Astrocyte (in vitro differentiated cells and primary cell): ENCODE measurements around the gene ARPC5. TPM values are rescaled to one million over a fixed set of nuclear protein-coding genes. Genes with fewer than 3 reads are reported as not detected.

Experiments used
- DNase-seq: peaks from one replicate; pipeline ENCODE4 v3.0.0-alpha.2; 2010; ENCODE audit warnings: low read depth
- FAIRE-seq: peaks from 2 replicates; lab custom pipeline; 2011; peaks lifted over from hg19 to GRCh38; lab: Jason Lieb, UNC
- H2AFZ ChIP-seq: 2 replicates; pipeline ENCODE4 v1.6.0; 2012; ENCODE audit warnings: low read depth, low read length, inconsistent platforms
- H3K27ac ChIP-seq: 2 replicates; pipeline ENCODE4 v1.5.1; 2011; ENCODE audit warnings: low read depth, low read length, inconsistent platforms
- H3K27me3 ChIP-seq: 2 replicates; pipeline ENCODE4 v1.6.0; 2011; ENCODE audit warnings: low read length, inconsistent platforms; ENCODE audit not compliant: insufficient read depth
- H3K36me3 ChIP-seq: 2 replicates; pipeline ENCODE4 v1.5.1; 2011; ENCODE audit warnings: low read length, inconsistent platforms; ENCODE audit not compliant: insufficient read depth
- H3K4me1 ChIP-seq: 2 replicates; pipeline ENCODE4 v1.5.1; 2011; ENCODE audit warnings: low read length, inconsistent platforms; ENCODE audit not compliant: insufficient read depth
- H3K4me2 ChIP-seq: 2 replicates; pipeline ENCODE4 v1.6.0; 2012; ENCODE audit warnings: low read length, inconsistent platforms
- H3K4me3 ChIP-seq: 2 replicates; pipeline ENCODE4 v1.5.1; 2011; ENCODE audit warnings: low read depth, mild to moderate bottlenecking, low read length, inconsistent platforms; ENCODE audit not compliant: insufficient read depth
- H3K79me2 ChIP-seq: 2 replicates; pipeline ENCODE4 v1.6.0; 2012; ENCODE audit warnings: mild to moderate bottlenecking, low read length, inconsistent platforms; ENCODE audit not compliant: insufficient read depth
- H3K9ac ChIP-seq: 2 replicates; pipeline ENCODE4 v1.6.0; 2012; ENCODE audit warnings: mild to moderate bottlenecking, low read length, inconsistent platforms
- H3K9me3 ChIP-seq: 2 replicates; pipeline ENCODE4 v1.5.1; 2012; ENCODE audit warnings: low read depth, mild to moderate bottlenecking, low read length, inconsistent platforms; ENCODE audit not compliant: insufficient read depth
- H4K20me1 ChIP-seq: 2 replicates; pipeline ENCODE4 v1.6.0; 2012; ENCODE audit warnings: low read length, inconsistent platforms; ENCODE audit not compliant: insufficient read depth
- H3K27ac Mint-ChIP-seq: one replicate; pipeline ENCODE4 v1.8.0; 2021; ENCODE audit warnings: mild to moderate bottlenecking, mixed read lengths; ENCODE audit not compliant: unreplicated experiment
- H3K27me3 Mint-ChIP-seq: one replicate; pipeline ENCODE4 v1.8.0; 2021; ENCODE audit warnings: low read depth, mixed read lengths; ENCODE audit not compliant: unreplicated experiment
- H3K36me3 Mint-ChIP-seq: one replicate; pipeline ENCODE4 v1.8.0; 2021; ENCODE audit warnings: low read depth, mixed read lengths; ENCODE audit not compliant: unreplicated experiment
- H3K4me1 Mint-ChIP-seq: one replicate; pipeline ENCODE4 v1.8.0; 2021; ENCODE audit warnings: low read depth, mixed read lengths; ENCODE audit not compliant: unreplicated experiment
- H3K4me3 Mint-ChIP-seq: one replicate; pipeline ENCODE4 v1.8.0; 2021; ENCODE audit warnings: mild to moderate bottlenecking, moderate library complexity, mixed read lengths; ENCODE audit not compliant: unreplicated experiment
- H3K9me3 Mint-ChIP-seq: one replicate; pipeline ENCODE4 v1.8.0; 2021; ENCODE audit warnings: mild to moderate bottlenecking, mixed read lengths; ENCODE audit not compliant: unreplicated experiment
- CTCF ChIP-seq: IDR thresholded peaks from 2 replicates; pipeline ENCODE4 v1.5.1; 2011; ENCODE audit warnings: low read depth, mild to moderate bottlenecking, inconsistent platforms, low read length, moderate library complexity; ENCODE audit not compliant: insufficient read depth
- EZH2 ChIP-seq: IDR thresholded peaks from 2 replicates; pipeline ENCODE4 v1.6.1; 2012; ENCODE audit warnings: mild to moderate bottlenecking, low read length, inconsistent platforms; ENCODE audit not compliant: insufficient read depth
- total RNA-seq: library from RNA; stranded (reverse); gene quantifications from 2 replicates; pipeline ENCODE4 v1.2.1, GENCODE V29; 2021

The ARPC5 gene
- total RNA-seq, 1 donor from 2014 or later = 180 TPM

- Histone ChIP-seq H3K4me3 (no peak overlapping the region), H2AFZ (no peak overlapping the region), H3K27me3 (no peaks in the 10 kb centered on the region), H3K4me2 (no peak overlapping the region), H3K9ac (no peak overlapping the region), H3K79me2 (no peaks in the 10 kb centered on the region), H3K27ac (no peak overlapping the region), H4K20me1 (no peaks in the 10 kb centered on the region), H3K36me3 (no peaks in the 10 kb centered on the region), H3K9me3 (no peaks in the 10 kb centered on the region), H3K4me1 (no peaks in the 10 kb centered on the region)
- DNase-seq = no peak
- H3K4me1 Mint-ChIP-seq = peaks cover 12% of the 10 kb centered on the region
- no peak for TF ChIP-seq EZH2
- no peak for TF ChIP-seq CTCF
- H3K4me3 Mint-ChIP-seq = no peak overlapping the region
- H3K36me3 Mint-ChIP-seq = no peaks in the 10 kb centered on the region
- no peaks in the 10 kb centered on the region for H3K27me3 Mint-ChIP-seq
- no peak overlapping the region for H3K27ac Mint-ChIP-seq
- FAIRE-seq = no peak
- no peaks in the 10 kb centered on the region for H3K9me3 Mint-ChIP-seq
Measured at GRCh38 chr1:183652107-183652506, 16.5 kb upstream of the ARPC5 start.

- FAIRE-seq = no peak
- H3K4me1 Mint-ChIP-seq = peaks cover 12% of the 10 kb centered on the region
- no peak overlapping the region for H3K27ac ChIP-seq
Measured at GRCh38 chr1:183651612-183652011, 16.0 kb upstream of the ARPC5 start.

GRCh38 chr1:183648042-183648441, 12.5 kb upstream of the ARPC5 start:
- no peak overlapping the region for H3K4me3 ChIP-seq
- H3K4me1 ChIP-seq = no peaks in the 10 kb centered on the region
- DNase-seq = no peak
- no peaks in the 10 kb centered on the region for H3K9me3 ChIP-seq
- Mint-ChIP-seq H3K9me3 (no peaks in the 10 kb centered on the region), H3K36me3 (no peaks in the 10 kb centered on the region), H3K27ac (no peak overlapping the region), H3K4me3 (no peak overlapping the region), H3K4me1 (no peaks in the 10 kb centered on the region), H3K27me3 (no peaks in the 10 kb centered on the region)
- TF ChIP-seq CTCF (no peak), EZH2 (no peak)
- H3K79me2 ChIP-seq = no peaks in the 10 kb centered on the region
- H4K20me1 ChIP-seq = no peaks in the 10 kb centered on the region
- no peaks in the 10 kb centered on the region for H3K27me3 ChIP-seq
- H3K4me2 ChIP-seq = no peak overlapping the region
- H2AFZ ChIP-seq = no peak overlapping the region
- no peak overlapping the region for H3K27ac ChIP-seq
- H3K9ac ChIP-seq = no peak overlapping the region
- no peaks in the 10 kb centered on the region for H3K36me3 ChIP-seq
- FAIRE-seq = no peak

More at GRCh38 chr1:183651612-183652011, 16.0 kb upstream of the ARPC5 start:
- Histone ChIP-seq H4K20me1 (no peaks in the 10 kb centered on the region), H3K4me1 (no peaks in the 10 kb centered on the region), H3K36me3 (no peaks in the 10 kb centered on the region), H3K4me3 (no peak overlapping the region), H3K79me2 (no peaks in the 10 kb centered on the region), H3K27me3 (no peaks in the 10 kb centered on the region), H2AFZ (no peak overlapping the region), H3K9me3 (no peaks in the 10 kb centered on the region), H3K9ac (no peak overlapping the region), H3K4me2 (no peak overlapping the region)
- Mint-ChIP-seq H3K4me3 (no peak overlapping the region), H3K27me3 (no peaks in the 10 kb centered on the region), H3K36me3 (no peaks in the 10 kb centered on the region), H3K27ac (no peak overlapping the region), H3K9me3 (no peaks in the 10 kb centered on the region)
- no peak for DNase-seq
- no peak for TF ChIP-seq EZH2
